ENCODE data around the gene TINCR. TPM values are rescaled to one million over a fixed set of nuclear protein-coding genes. Genes with fewer than 3 reads are reported as not detected.

Gene TINCR
- total and polyA plus RNA-seq, 10 donors = 0.05 to 0.73 (median 0.26) TPM; not detected in 2

GRCh38 chr19:5605362-5605761 is 37.6 kb upstream of the TINCR start:
- no peak overlapping the region for H3K27ac ChIP-seq
- H3K36me3 ChIP-seq = peaks cover 5 to 100% (median 96%) of the 10 kb centered on the region in 6 donors
- H3K4me1 ChIP-seq = peaks cover 0 to 15% (median 0%) of the 10 kb centered on the region in 6 donors
- H3K27me3 ChIP-seq (replicated peaks in 1 of 7) = no peaks in the 10 kb centered on the region
- H3K4me3 ChIP-seq = no peak overlapping the region
- no peaks in the 10 kb centered on the region for H3K9me3 ChIP-seq
- intact Hi-C loops (cut with DNase I; ENCODE audit: low total_unique reads) = no loop called here
- no peak for TF ChIP-seq CTCF (IDR thresholded peaks at IDR 0.05 in 8 of 11, conservative IDR thresholded peaks at IDR 0.05 in 3 of 11)
- no peak for TF ChIP-seq POLR2AphosphoS5 (IDR thresholded peaks at IDR 0.05)
- no peak for TF ChIP-seq POLR2A (IDR thresholded peaks at IDR 0.05)
- WGBS, 5 donors = 81 to 95% (median 91%) methylated on average over 3 of the region's 3 CpGs
- DNase-seq = peak; percentile 16

GRCh38 chr19:5603626-5604025 is 35.9 kb upstream of the TINCR start:
- Histone ChIP-seq H3K9me3 (no peaks in the 10 kb centered on the region), H3K27me3 (replicated peaks in 1 of 7) (no peaks in the 10 kb centered on the region), H3K27ac (no peak overlapping the region), H3K36me3 (peaks cover 6 to 100% (median 96%) of the 10 kb centered on the region in 6 donors), H3K4me3 (no peak overlapping the region), H3K4me1 (peaks cover 0 to 15% (median 0%) of the 10 kb centered on the region in 6 donors)
- 86 to 91% (median 91%) methylated on average over 5 of the region's 5 CpGs for WGBS, 5 donors
- TF ChIP-seq CTCF (IDR thresholded peaks at IDR 0.05 in 8 of 11, conservative IDR thresholded peaks at IDR 0.05 in 3 of 11) = no peak
- no peak for TF ChIP-seq POLR2AphosphoS5 (IDR thresholded peaks at IDR 0.05)
- TF ChIP-seq POLR2A (IDR thresholded peaks at IDR 0.05) = no peak
- no peak for DNase-seq
- intact Hi-C loops (cut with DNase I; ENCODE audit: low total_unique reads) = no loop called here

- Histone ChIP-seq H3K9me3 (no peaks in the 10 kb centered on the region), H3K27me3 (replicated peaks in 1 of 7) (no peaks in the 10 kb centered on the region), H3K27ac (no peak overlapping the region), H3K4me1 (no peaks in the 10 kb centered on the region), H3K36me3 (peaks cover 12 to 100% (median 97%) of the 10 kb centered on the region in 6 donors), H3K4me3 (no peak overlapping the region)
- 92 to 94% (median 93%) methylated on average over 8 of the region's 8 CpGs for WGBS, 5 donors
- TF ChIP-seq POLR2A (IDR thresholded peaks at IDR 0.05) (no peak), CTCF (IDR thresholded peaks at IDR 0.05 in 8 of 11, conservative IDR thresholded peaks at IDR 0.05 in 3 of 11) (no peak), POLR2AphosphoS5 (IDR thresholded peaks at IDR 0.05) (no peak)
- intact Hi-C loops (cut with DNase I; ENCODE audit: low total_unique reads) = no loop called here
- DNase-seq = no peak
Measured at GRCh38 chr19:5600797-5601196, 33.0 kb upstream of the TINCR start.

- TF ChIP-seq POLR2A (IDR thresholded peaks at IDR 0.05) = no peak
- TF ChIP-seq CTCF (IDR thresholded peaks at IDR 0.05 in 8 of 11, conservative IDR thresholded peaks at IDR 0.05 in 3 of 11) = no peak
- TF ChIP-seq POLR2AphosphoS5 (IDR thresholded peaks at IDR 0.05) = no peak
- Histone ChIP-seq H3K4me1 (no peaks in the 10 kb centered on the region), H3K4me3 (no peak overlapping the region), H3K36me3 (peaks cover 16 to 100% (median 100%) of the 10 kb centered on the region in 6 donors), H3K9me3 (no peaks in the 10 kb centered on the region), H3K27ac (no peak overlapping the region), H3K27me3 (replicated peaks in 1 of 7) (no peaks in the 10 kb centered on the region)
- intact Hi-C loops (cut with DNase I; ENCODE audit: low total_unique reads) = no loop called here
- 92 to 98% (median 95%) methylated on average over 9 of the region's 9 CpGs for WGBS, 5 donors
- DNase-seq = peak; percentile 12
Measured at GRCh38 chr19:5595745-5596144, 28.0 kb upstream of the TINCR start.
